Kidney (tissue), 14 donors: ENCODE data around the gene CTRB1. TPM values are rescaled to one million over a fixed set of nuclear protein-coding genes. Genes with fewer than 3 reads are reported as not detected.
"Not testable (repeated sequence)": the region's sequence is repeated elsewhere in the genome, so short reads cannot be mapped to it uniquely, and the experiment has no call there.

Source experiments
- DNase-seq, 5 donors: peaks; one replicate each; pipeline ENCODE4 v3.0.0-alpha.2; 2013 to 2020
- FAIRE-seq: peaks from 2 replicates; lab custom pipeline; 2012; peaks lifted over from hg19 to GRCh38; lab: Jason Lieb, UNC
- H3K27ac ChIP-seq, 2 donors: one replicate each; pipeline ENCODE4 v1.7.0; 2013; ENCODE audit warnings: low read depth in 2 of 2, low read length in 2 of 2, inconsistent platforms in 1 of 2
- H3K27me3 ChIP-seq: one replicate; pipeline ENCODE4 v1.7.1; 2013; ENCODE audit warnings: low read length, inconsistent platforms; ENCODE audit not compliant: control insufficient read depth, insufficient read depth
- H3K36me3 ChIP-seq, 3 donors: one replicate each; pipeline versions ENCODE4 v1.7.0 to v1.7.1; 2013; ENCODE audit warnings: low read length in 3 of 3, control low read depth in 1 of 3, inconsistent platforms in 1 of 3; ENCODE audit not compliant: insufficient read depth in 3 of 3, control insufficient read depth in 2 of 3
- H3K4me1 ChIP-seq, 3 donors: one replicate each; pipeline versions ENCODE4 v1.7.0 to v1.7.1; 2013; ENCODE audit warnings: low read length in 3 of 3, inconsistent platforms in 1 of 3, low read depth in 1 of 3; ENCODE audit not compliant: control insufficient read depth in 2 of 3, insufficient read depth in 2 of 3
- H3K4me3 ChIP-seq, 3 donors: one replicate each; pipeline versions ENCODE4 v1.7.0 to v1.8.1; 2013; ENCODE audit warnings: low read length in 3 of 3, control low read depth in 1 of 3, inconsistent platforms in 1 of 3
- H3K9ac ChIP-seq, 3 donors: one replicate each; pipeline versions ENCODE4 v1.7.0 to v1.7.1; 2013; ENCODE audit warnings: low read length in 3 of 3, control low read depth in 1 of 3, inconsistent platforms in 1 of 3
- H3K9me3 ChIP-seq, 3 donors: one replicate each; pipeline versions ENCODE4 v1.7.0 to v1.7.1; 2013; ENCODE audit warnings: low read length in 3 of 3, control low read depth in 1 of 3, inconsistent platforms in 1 of 3; ENCODE audit not compliant: control insufficient read depth in 2 of 3, insufficient read depth in 1 of 3
- intact Hi-C: fragments of 100-400 bp; cut with DNase I; formaldehyde crosslinking; loops from one replicate; pipeline ENCODE4 v1.11.1; 2022
- polyA plus RNA-seq: library from polyadenylated mRNA; stranded (reverse); fragments of 350-450 nt; fragmentation: Illumina TruSeq; extraction: RNeasy Lipid Tissue Mini Kit (QIAGEN cat#74804); gene quantifications from one replicate; pipeline ENCODE4 v1.2.3, GENCODE V29; 2014; ENCODE audit warnings: low read depth, low replicate concordance; ENCODE audit not compliant: insufficient read depth
- total RNA-seq: library from RNA; stranded (reverse); fragmentation: NEBNext Ultra II Directional; extraction: Animal tissue kit (Norgen Biotek cat#: 25700); gene quantifications from one replicate; pipeline ENCODE4 v1.2.1, GENCODE V29; 2021
- TF ChIP-seq, protein P1 (sequence below): IDR thresholded peaks from 3 replicates; pipeline ENCODE4 v1.5.1; 2012; ENCODE audit warnings: mild to moderate bottlenecking, moderate library complexity, borderline replicate concordance; ENCODE audit not compliant: insufficient read depth; ENCODE audit errors: extremely low read depth
- donor health status: control.
- donor health status: control.
- donor health status: control.
- donor health status: control.
- donor health status: control.
- donor health status: DM: yes; HTN: yes; CAD: no.
- donor health status: Normal renal cell carcinoma (clear cell type).

CTRB1 gene
- total and polyA plus RNA-seq, 2 donors from 2014 or later: not detected

DNA sequence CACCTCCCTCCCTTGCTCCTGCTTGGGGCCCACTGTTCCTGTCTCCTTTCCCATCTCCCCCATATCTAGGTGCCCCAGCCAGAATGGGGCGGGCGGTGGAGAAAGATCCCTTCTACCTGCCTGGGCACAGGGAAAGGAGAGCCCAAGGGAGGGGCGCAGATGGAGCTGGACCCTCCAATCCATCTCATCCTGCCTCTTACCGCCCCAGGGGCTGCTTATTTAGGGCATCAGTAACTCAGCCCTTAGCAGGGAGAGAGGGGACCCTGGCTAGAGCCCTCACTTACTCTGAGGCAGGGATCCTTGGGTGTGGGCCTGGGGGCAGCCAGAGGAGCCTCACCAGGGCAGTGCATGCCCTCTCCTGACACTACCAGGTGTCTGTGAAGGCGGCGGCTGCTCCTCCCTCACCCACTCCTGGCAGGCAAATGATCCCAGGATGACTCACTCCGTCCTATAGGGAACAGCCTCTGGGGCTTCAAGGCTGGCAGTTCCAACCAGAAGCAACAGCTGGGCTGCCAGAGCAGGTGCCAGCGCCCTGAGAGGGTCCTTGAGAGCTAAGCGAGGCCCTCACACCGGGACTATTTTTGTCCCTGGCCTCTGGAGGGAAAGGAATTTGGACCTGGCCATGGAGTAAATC is 49.0 kb downstream of the CTRB1 start:
- Histone ChIP-seq H3K9ac (no peak overlapping the region), H3K27ac (no peak overlapping the region), H3K4me1 (peaks cover 0 to 25% (median 24%) of the 10 kb centered on the region in 3 donors), H3K36me3 (no peaks in the 10 kb centered on the region), H3K9me3 (no peaks in the 10 kb centered on the region), H3K4me3 (no peak overlapping the region), H3K27me3 (no peaks in the 10 kb centered on the region)
- FAIRE-seq (no peak), DNase-seq (peak in 2 of 5 donors; percentile 49 to 84)
- TF ChIP-seq, protein P1, sequence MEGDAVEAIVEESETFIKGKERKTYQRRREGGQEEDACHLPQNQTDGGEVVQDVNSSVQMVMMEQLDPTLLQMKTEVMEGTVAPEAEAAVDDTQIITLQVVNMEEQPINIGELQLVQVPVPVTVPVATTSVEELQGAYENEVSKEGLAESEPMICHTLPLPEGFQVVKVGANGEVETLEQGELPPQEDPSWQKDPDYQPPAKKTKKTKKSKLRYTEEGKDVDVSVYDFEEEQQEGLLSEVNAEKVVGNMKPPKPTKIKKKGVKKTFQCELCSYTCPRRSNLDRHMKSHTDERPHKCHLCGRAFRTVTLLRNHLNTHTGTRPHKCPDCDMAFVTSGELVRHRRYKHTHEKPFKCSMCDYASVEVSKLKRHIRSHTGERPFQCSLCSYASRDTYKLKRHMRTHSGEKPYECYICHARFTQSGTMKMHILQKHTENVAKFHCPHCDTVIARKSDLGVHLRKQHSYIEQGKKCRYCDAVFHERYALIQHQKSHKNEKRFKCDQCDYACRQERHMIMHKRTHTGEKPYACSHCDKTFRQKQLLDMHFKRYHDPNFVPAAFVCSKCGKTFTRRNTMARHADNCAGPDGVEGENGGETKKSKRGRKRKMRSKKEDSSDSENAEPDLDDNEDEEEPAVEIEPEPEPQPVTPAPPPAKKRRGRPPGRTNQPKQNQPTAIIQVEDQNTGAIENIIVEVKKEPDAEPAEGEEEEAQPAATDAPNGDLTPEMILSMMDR: no peak
- intact Hi-C loops: no loop called here

DNA sequence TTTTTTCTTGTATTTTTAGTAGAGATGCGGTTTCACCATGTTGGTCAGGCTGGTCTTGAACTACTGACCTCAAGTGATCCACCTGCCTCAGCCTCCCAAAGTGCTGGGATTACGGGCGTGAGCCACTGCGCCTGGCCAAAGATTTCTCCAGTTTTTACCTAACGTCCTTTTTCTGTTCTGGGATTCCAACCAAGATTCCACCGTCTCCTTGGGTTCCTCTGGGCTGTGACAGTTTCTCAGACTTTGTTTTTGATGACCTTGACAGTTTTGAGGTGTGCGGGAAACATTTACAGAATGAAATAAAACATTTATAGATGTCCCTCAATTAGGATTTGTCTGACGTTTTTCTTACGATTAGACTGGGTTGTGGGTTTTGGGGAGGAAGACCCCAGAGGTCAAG is 50.6 kb downstream of the CTRB1 start:
- not testable (repeated sequence) for FAIRE-seq
- H3K27ac ChIP-seq: peak overlapping the region in 1 of 2 donors; percentile 11

DNA sequence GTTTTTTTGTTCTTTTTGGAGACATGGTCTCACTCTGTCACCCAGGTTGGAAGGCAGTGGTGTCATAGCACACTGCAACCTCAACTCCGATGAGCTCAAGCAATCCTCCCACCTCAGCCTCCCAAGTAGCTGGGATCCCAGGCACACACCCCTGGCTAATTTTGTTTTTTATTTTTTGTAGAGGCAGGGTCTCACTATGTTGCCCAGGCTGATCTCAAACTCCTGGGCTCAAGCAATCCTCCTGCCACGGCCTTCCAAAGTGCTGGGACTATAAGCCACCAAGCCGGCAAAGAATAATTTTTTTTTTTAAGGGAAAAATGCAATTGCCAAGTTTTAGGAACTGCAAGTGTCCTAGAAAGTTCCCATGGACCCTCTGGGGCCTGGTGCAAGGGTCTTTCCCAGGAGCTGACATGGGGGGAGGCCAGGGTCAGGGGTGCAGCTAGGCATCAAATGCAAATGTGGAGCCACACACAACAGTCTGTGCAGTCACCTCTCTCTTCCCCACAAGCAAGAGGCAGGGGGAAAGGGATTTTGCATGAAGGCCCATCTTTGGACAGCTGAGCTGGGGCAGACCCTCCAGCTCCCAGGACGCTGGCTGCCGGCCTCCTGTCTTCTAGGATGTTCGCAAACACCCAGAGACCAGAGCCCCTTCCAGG is 52.8 kb downstream of the CTRB1 start:
- H3K9ac ChIP-seq: no peak overlapping the region
- H3K9me3 ChIP-seq: no peaks in the 10 kb centered on the region
- H3K36me3 ChIP-seq: no peaks in the 10 kb centered on the region
- no peak for FAIRE-seq
- H3K4me3 ChIP-seq: no peak overlapping the region
- H3K27me3 ChIP-seq: no peaks in the 10 kb centered on the region
- H3K27ac ChIP-seq: no peak overlapping the region
- peak in 1 of 5 donors; percentile 40 for DNase-seq
- intact Hi-C loops: no loop called here
- H3K4me1 ChIP-seq: peaks cover 0 to under 1% (median under 1%) of the 10 kb centered on the region in 3 donors
- TF ChIP-seq, protein P1: no peak

More for the DNA sequence above, 50.6 kb downstream of the CTRB1 start:
- H3K4me1 ChIP-seq: peaks cover 0 to 11% (median 9%) of the 10 kb centered on the region in 3 donors
- H3K9ac ChIP-seq, H3K27me3 ChIP-seq, H3K36me3 ChIP-seq, intact Hi-C loops, H3K4me3 ChIP-seq, H3K9me3 ChIP-seq, DNase-seq: not testable (repeated sequence)

DNA sequence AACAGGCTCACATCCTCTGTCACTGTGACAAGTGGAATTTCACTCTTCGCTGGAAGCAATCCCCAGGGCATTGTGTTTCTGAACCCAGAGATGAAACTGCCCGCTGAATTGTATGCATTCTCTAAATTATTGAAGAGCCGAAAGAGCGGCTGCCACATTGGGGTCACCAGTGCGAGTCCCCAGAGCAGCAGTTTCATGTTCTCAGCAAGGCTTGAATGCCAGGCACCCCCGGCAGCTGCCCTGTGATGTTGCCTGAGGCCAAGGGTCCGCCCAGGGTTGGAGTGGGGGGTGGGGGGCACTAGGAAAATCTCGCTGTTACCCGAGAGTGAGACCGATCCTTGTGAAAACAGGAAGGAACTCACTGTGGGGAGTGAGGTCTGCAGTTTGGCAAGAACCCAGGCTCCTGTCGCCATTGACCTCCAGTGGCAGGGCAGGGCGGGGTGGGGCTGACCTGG is 53.3 kb downstream of the CTRB1 start:
- Histone ChIP-seq H3K9me3 (no peaks in the 10 kb centered on the region), H3K27me3 (no peaks in the 10 kb centered on the region), H3K4me1 (no peaks in the 10 kb centered on the region), H3K36me3 (no peaks in the 10 kb centered on the region), H3K4me3 (no peak overlapping the region), H3K9ac (no peak overlapping the region), H3K27ac (no peak overlapping the region)
- TF ChIP-seq, protein P1: no peak
- intact Hi-C loops: no loop called here
- FAIRE-seq: no peak
- DNase-seq: peak; percentile 45 to 75 (median 56)

DNA sequence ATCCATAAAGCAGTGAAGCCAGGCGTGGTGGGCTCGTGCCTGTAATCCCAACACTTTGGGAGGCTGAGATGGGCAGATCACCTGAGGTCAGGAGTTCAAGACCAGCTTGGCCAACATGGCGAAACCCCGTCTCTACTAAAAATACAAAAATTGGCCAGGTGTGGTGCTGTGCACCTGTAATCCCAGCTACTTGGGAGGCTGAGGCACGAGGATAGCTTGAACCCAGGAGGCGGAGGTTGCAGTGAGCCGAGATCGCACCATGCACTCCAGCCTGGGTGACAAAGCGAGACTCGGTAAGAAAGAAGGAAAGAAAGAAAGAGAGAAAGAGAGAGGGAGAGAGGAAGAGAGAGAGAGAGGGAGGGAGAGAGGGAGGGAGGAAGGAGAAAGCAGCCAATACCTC is 53.8 kb downstream of the CTRB1 start:
- intact Hi-C loops, H3K9me3 ChIP-seq, DNase-seq, H3K4me3 ChIP-seq, H3K36me3 ChIP-seq, H3K4me1 ChIP-seq, FAIRE-seq, H3K9ac ChIP-seq, H3K27ac ChIP-seq, H3K27me3 ChIP-seq: not testable (repeated sequence)
